Liver (tissue), 9 donors: Measurements from ENCODE around the gene ZNF433. TPM values are rescaled to one million over a fixed set of nuclear protein-coding genes. Genes with fewer than 3 reads are reported as not detected.

ENCODE experiments used
- DNase-seq: peaks from one replicate; pipeline ENCODE4 v3.0.0-alpha.2; 2017; ENCODE audit warnings: low spot score
- H3K27ac ChIP-seq, 2 donors: one replicate each; pipeline ENCODE4 v1.7.0; 2013; ENCODE audit warnings: inconsistent platforms in 2 of 2, low read length in 2 of 2, control low read depth in 1 of 2, low read depth in 1 of 2, mild to moderate bottlenecking in 1 of 2
- H3K27me3 ChIP-seq, 4 donors: one replicate each; pipeline versions ENCODE4 v1.6.1 to v1.7.0; 2013; ENCODE audit warnings: low read length in 3 of 4, inconsistent platforms in 1 of 4, mild to moderate bottlenecking in 1 of 4, moderate library complexity in 1 of 4; ENCODE audit not compliant: control insufficient read depth in 4 of 4, insufficient read depth in 4 of 4
- H3K36me3 ChIP-seq, 4 donors: one replicate each; pipeline versions ENCODE4 v1.6.1 to v1.7.0; 2013; ENCODE audit warnings: low read length in 3 of 4, mild to moderate bottlenecking in 3 of 4, low read depth in 1 of 4, moderate library complexity in 1 of 4; ENCODE audit not compliant: control insufficient read depth in 4 of 4, insufficient read depth in 3 of 4
- H3K4me1 ChIP-seq, 4 donors: one replicate each; pipeline versions ENCODE4 v1.6.1 to v1.7.0; 2013; ENCODE audit warnings: low read length in 3 of 4, mild to moderate bottlenecking in 3 of 4, moderate library complexity in 1 of 4; ENCODE audit not compliant: control insufficient read depth in 4 of 4, insufficient read depth in 4 of 4
- H3K4me3 ChIP-seq, 3 donors: one replicate each; pipeline versions ENCODE4 v1.6.1 to v1.7.0; 2013; ENCODE audit warnings: low read length in 3 of 3, control low read depth in 1 of 3, low read depth in 1 of 3, mild to moderate bottlenecking in 1 of 3
- H3K9ac ChIP-seq, 2 donors: one replicate each; pipeline ENCODE4 v1.7.0; 2013; ENCODE audit warnings: low read length in 2 of 2, mild to moderate bottlenecking in 2 of 2, moderate library complexity in 2 of 2, control low read depth in 1 of 2, low read depth in 1 of 2
- H3K9me3 ChIP-seq, 4 donors: one replicate each; pipeline versions ENCODE4 v1.6.1 to v1.7.0; 2013; ENCODE audit warnings: low read length in 3 of 4; ENCODE audit not compliant: control insufficient read depth in 4 of 4
- FOXA1 ChIP-seq: IDR thresholded peaks from 2 replicates; pipeline ENCODE4 v1.6.1; 2016; ENCODE audit warnings: antibody characterized with exemption
- GABPA ChIP-seq, 2 donors: IDR thresholded peaks in 1 of 2; conservative IDR thresholded peaks in 1 of 2; 2 replicates each; pipeline ENCODE4 v1.6.1; 2016; ENCODE audit warnings: antibody characterized with exemption in 2 of 2, mild to moderate bottlenecking in 1 of 2, moderate library complexity in 1 of 2
- HNF4A ChIP-seq, 2 donors: conservative IDR thresholded peaks; 2 replicates each; pipeline ENCODE4 v1.6.1; 2016; ENCODE audit warnings: antibody characterized with exemption in 2 of 2, mild to moderate bottlenecking in 2 of 2
- HNF4G ChIP-seq: IDR thresholded peaks from 2 replicates; pipeline ENCODE4 v1.6.1; 2016; ENCODE audit warnings: antibody characterized with exemption
- JUND ChIP-seq, 2 donors: IDR thresholded peaks; 2 replicates each; pipeline ENCODE4 v1.6.1; 2016; ENCODE audit warnings: antibody characterized with exemption in 2 of 2
- RAD21 ChIP-seq, 2 donors: IDR thresholded peaks; 2 replicates each; pipeline ENCODE4 v1.6.1; 2016; ENCODE audit warnings: antibody characterized with exemption in 2 of 2, mild to moderate bottlenecking in 2 of 2
- SP1 ChIP-seq: IDR thresholded peaks from 2 replicates; pipeline ENCODE4 v1.6.1; 2018; ENCODE audit warnings: antibody characterized with exemption, mild to moderate bottlenecking
- TAF1 ChIP-seq: conservative IDR thresholded peaks from 2 replicates; pipeline ENCODE4 v1.6.1; 2016; ENCODE audit warnings: antibody characterized with exemption, mild to moderate bottlenecking
- WGBS: extraction: QIAGEN DNeasy Blood & Tissue Kit; methylation state at CpG from one replicate; pipeline ENCODE4 v1.1.7; 2013; 5-methylcytosine and 5-hydroxymethylcytosine counted together
- polyA plus RNA-seq, 2 donors: library from polyadenylated mRNA; stranded (reverse) in 1 of 2; unstranded in 1 of 2; fragments of 200-250 nt in 1 of 2; fragments of >200 nt in 1 of 2; fragmentation: Nextera tagmentation in 1 of 2; extraction: Ambion mirVana in 1 of 2; gene quantifications; one replicate each; pipeline versions ENCODE4 v1.2.1 to v1.2.3, GENCODE V29; 2013 to 2015
- total RNA-seq, 2 donors: library from RNA; depleted of rRNA; stranded (reverse); fragments of >200 nt; gene quantifications; one replicate each; pipeline ENCODE4 v1.2.3, GENCODE V29; 2014
- TF ChIP-seq, protein P1 (sequence below): IDR thresholded peaks from 2 replicates; pipeline ENCODE4 v1.6.1; 2016; ENCODE audit warnings: antibody characterized with exemption
- TF ChIP-seq, protein P2 (sequence below): IDR thresholded peaks from 2 replicates; pipeline ENCODE4 v1.6.1; 2016; ENCODE audit warnings: antibody characterized with exemption
- TF ChIP-seq, protein P3 (sequence below): fragments of 150-350 bp; IDR thresholded peaks from 2 replicates; pipeline ENCODE4 v1.5.1; 2017; ENCODE audit warnings: improper control_type of control experiment, low read depth, low read length; ENCODE audit not compliant: missing input control
- TF ChIP-seq, protein P4 (sequence below): IDR thresholded peaks from 2 replicates; pipeline ENCODE4 v1.6.1; 2016; ENCODE audit warnings: antibody characterized with exemption, mild to moderate bottlenecking
- donor health status: healthy.
- donor health status: healthy.
- donor health status: healthy.
- donor health status: healthy.
- donor health status: healthy.

The ZNF433 gene
- total and polyA plus RNA-seq, 4 donors, result 1.3 to 4.7 (median 2.5) TPM

DNA sequence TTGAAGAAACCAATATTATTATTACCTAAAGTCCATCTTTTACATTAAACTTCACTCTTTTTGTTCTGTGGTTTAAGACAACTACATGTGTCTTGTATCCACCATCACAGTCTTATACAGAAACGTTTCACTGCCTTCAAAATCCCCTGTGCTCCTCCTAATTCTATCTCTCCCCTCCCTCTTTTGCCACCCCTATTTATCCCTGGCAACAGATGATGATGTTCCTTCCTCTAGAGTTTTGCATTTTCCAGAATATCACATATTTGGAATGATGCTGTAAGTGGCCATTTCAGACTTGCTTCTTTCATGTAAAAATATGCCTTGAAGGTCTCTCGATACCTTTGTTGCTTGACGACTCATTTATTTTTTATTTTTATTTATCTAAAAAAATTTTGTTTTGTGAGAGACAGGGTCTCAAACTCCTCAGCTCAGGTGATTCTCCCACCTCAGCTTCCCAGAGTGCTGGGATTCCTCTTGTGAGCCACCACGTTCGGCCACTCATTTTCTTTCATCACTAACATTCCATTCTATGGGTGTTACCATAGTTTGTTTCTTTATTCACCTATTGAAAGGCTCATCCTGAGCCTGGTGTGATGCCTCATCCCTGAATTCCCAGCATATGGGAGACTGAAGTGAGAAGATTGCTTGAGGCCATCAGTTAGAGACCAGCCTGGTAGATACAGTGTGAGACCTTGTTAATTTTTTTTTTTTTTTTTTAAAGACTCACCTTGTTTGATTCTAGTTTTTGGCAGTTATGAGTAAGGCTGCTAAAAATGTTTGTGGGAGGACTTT is 62.3 kb downstream of the ZNF433 start:
- H3K27me3 ChIP-seq, result no peaks in the 10 kb centered on the region
- 89% methylated on average over 5 of the region's 5 CpGs for WGBS
- no peaks in the 10 kb centered on the region for H3K4me1 ChIP-seq
- TF ChIP-seq, protein P1, sequence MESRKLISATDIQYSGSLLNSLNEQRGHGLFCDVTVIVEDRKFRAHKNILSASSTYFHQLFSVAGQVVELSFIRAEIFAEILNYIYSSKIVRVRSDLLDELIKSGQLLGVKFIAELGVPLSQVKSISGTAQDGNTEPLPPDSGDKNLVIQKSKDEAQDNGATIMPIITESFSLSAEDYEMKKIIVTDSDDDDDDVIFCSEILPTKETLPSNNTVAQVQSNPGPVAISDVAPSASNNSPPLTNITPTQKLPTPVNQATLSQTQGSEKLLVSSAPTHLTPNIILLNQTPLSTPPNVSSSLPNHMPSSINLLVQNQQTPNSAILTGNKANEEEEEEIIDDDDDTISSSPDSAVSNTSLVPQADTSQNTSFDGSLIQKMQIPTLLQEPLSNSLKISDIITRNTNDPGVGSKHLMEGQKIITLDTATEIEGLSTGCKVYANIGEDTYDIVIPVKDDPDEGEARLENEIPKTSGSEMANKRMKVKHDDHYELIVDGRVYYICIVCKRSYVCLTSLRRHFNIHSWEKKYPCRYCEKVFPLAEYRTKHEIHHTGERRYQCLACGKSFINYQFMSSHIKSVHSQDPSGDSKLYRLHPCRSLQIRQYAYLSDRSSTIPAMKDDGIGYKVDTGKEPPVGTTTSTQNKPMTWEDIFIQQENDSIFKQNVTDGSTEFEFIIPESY, result no peak
- TF ChIP-seq GABPA (IDR thresholded peaks at IDR 0.05 in 1 of 2, conservative IDR thresholded peaks at IDR 0.05 in 1 of 2), result no peak
- TF ChIP-seq FOXA1, result no peak
- TF ChIP-seq, protein P2, sequence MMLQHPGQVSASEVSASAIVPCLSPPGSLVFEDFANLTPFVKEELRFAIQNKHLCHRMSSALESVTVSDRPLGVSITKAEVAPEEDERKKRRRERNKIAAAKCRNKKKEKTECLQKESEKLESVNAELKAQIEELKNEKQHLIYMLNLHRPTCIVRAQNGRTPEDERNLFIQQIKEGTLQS, result no peak
- TF ChIP-seq, protein P3, sequence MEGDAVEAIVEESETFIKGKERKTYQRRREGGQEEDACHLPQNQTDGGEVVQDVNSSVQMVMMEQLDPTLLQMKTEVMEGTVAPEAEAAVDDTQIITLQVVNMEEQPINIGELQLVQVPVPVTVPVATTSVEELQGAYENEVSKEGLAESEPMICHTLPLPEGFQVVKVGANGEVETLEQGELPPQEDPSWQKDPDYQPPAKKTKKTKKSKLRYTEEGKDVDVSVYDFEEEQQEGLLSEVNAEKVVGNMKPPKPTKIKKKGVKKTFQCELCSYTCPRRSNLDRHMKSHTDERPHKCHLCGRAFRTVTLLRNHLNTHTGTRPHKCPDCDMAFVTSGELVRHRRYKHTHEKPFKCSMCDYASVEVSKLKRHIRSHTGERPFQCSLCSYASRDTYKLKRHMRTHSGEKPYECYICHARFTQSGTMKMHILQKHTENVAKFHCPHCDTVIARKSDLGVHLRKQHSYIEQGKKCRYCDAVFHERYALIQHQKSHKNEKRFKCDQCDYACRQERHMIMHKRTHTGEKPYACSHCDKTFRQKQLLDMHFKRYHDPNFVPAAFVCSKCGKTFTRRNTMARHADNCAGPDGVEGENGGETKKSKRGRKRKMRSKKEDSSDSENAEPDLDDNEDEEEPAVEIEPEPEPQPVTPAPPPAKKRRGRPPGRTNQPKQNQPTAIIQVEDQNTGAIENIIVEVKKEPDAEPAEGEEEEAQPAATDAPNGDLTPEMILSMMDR, result no peak
- TF ChIP-seq, protein P4, sequence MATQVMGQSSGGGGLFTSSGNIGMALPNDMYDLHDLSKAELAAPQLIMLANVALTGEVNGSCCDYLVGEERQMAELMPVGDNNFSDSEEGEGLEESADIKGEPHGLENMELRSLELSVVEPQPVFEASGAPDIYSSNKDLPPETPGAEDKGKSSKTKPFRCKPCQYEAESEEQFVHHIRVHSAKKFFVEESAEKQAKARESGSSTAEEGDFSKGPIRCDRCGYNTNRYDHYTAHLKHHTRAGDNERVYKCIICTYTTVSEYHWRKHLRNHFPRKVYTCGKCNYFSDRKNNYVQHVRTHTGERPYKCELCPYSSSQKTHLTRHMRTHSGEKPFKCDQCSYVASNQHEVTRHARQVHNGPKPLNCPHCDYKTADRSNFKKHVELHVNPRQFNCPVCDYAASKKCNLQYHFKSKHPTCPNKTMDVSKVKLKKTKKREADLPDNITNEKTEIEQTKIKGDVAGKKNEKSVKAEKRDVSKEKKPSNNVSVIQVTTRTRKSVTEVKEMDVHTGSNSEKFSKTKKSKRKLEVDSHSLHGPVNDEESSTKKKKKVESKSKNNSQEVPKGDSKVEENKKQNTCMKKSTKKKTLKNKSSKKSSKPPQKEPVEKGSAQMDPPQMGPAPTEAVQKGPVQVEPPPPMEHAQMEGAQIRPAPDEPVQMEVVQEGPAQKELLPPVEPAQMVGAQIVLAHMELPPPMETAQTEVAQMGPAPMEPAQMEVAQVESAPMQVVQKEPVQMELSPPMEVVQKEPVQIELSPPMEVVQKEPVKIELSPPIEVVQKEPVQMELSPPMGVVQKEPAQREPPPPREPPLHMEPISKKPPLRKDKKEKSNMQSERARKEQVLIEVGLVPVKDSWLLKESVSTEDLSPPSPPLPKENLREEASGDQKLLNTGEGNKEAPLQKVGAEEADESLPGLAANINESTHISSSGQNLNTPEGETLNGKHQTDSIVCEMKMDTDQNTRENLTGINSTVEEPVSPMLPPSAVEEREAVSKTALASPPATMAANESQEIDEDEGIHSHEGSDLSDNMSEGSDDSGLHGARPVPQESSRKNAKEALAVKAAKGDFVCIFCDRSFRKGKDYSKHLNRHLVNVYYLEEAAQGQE, result no peak
- TF ChIP-seq HNF4G, result no peak
- peaks cover 17 to 39% (median 24%) of the 10 kb centered on the region in 4 donors for H3K9me3 ChIP-seq
- peaks cover 2 to 16% (median 13%) of the 10 kb centered on the region in 4 donors for H3K36me3 ChIP-seq
- no peak for DNase-seq
- H3K27ac ChIP-seq, result no peak overlapping the region
- H3K4me3 ChIP-seq, result no peak overlapping the region
- H3K9ac ChIP-seq, result no peak overlapping the region

DNA sequence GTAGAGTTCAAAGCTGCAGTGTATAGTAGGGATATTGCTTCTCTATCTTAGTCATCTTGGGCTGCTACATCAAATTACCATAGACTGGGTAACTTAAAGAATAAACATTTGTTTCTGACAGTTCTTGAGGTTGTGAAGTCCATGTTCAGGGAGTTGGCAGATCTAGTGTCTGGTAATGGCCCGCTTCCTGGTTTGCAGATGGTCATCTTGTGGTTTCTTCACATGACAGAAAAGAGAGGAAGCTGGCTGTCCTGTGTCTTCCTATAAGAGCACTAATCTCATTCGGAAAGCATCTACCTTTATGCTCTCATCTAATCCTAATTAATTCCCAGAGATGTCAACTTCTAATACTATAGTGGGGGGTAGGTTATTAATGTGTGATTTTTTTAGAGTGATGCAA is 64.4 kb downstream of the ZNF433 start:
- no peak for DNase-seq
- peaks cover 10 to 24% (median 12%) of the 10 kb centered on the region in 4 donors for H3K9me3 ChIP-seq
- H3K4me3 ChIP-seq, result peak overlapping the region in 1 of 3 donors; percentile 18
- H3K27me3 ChIP-seq, result no peaks in the 10 kb centered on the region
- H3K9ac ChIP-seq, result no peak overlapping the region
- no peak overlapping the region for H3K27ac ChIP-seq
- 84% methylated on average over 2 of the region's 2 CpGs for WGBS
- no peaks in the 10 kb centered on the region for H3K4me1 ChIP-seq
- peaks cover 0 to 4% (median 2%) of the 10 kb centered on the region in 4 donors for H3K36me3 ChIP-seq
- no peak for TF ChIP-seq FOXA1
- TF ChIP-seq TAF1, result no peak
- TF ChIP-seq, protein P4, result no peak
- TF ChIP-seq, protein P2, result no peak
- no peak for TF ChIP-seq GABPA (IDR thresholded peaks at IDR 0.05 in 1 of 2, conservative IDR thresholded peaks at IDR 0.05 in 1 of 2)
- no peak for TF ChIP-seq JUND (IDR thresholded peaks at IDR 0.05)
- no peak for TF ChIP-seq HNF4A (conservative IDR thresholded peaks at IDR 0.05)
- TF ChIP-seq SP1, result no peak
- no peak for TF ChIP-seq RAD21 (IDR thresholded peaks at IDR 0.05)
- no peak for TF ChIP-seq HNF4G
- TF ChIP-seq, protein P3, result no peak
